ENCODE measurements around the gene GJA5.

GRCh38 chr1:147719029-147719698 lies 41.2 kb downstream of the GJA5 start:
- TF ChIP-seq EP300 (IDR thresholded peaks at IDR 0.05; ENCODE audit: borderline replicate concordance) (no peak), CEBPB (IDR thresholded peaks at IDR 0.05) (no peak), CREB1 (IDR thresholded peaks at IDR 0.05; ENCODE audit: low read depth) (no peak), MAX (IDR thresholded peaks at IDR 0.05) (no peak), EGR1 (IDR thresholded peaks at IDR 0.05) (no peak), YY1 (IDR thresholded peaks at IDR 0.05; ENCODE audit: low read depth) (no peak), TCF12 (IDR thresholded peaks at IDR 0.05; ENCODE audit: low read depth) (no peak), REST (IDR thresholded peaks at IDR 0.05; ENCODE audit: low read depth) (no peak), FOXM1 (IDR thresholded peaks at IDR 0.05; ENCODE audit: borderline replicate concordance, low read depth) (no peak), ZBTB7A (IDR thresholded peaks at IDR 0.05; ENCODE audit: low read depth) (no peak)

Measured in Ishikawa (cell line).